Mononuclear cell (primary cell): ENCODE data around the gene GALNT18. TPM values are rescaled to one million over a fixed set of nuclear protein-coding genes. Genes with fewer than 3 reads are reported as not detected.

Source experiments
- H3K27me3 ChIP-seq: 2 replicates; pipeline ENCODE4 v1.6.0; 2011; ENCODE audit warnings: low read length, control low read depth; ENCODE audit not compliant: insufficient read depth
- H3K4me1 ChIP-seq: 2 replicates; pipeline ENCODE4 v1.5.1; 2011; ENCODE audit warnings: mild to moderate bottlenecking, low read length, control low read depth; ENCODE audit not compliant: insufficient read depth
- H3K4me3 ChIP-seq: 2 replicates; pipeline ENCODE4 v1.5.1; 2011; ENCODE audit warnings: mild to moderate bottlenecking, low read length, moderate library complexity
- H3K9me3 ChIP-seq: 2 replicates; pipeline ENCODE4 v1.5.1; 2011; ENCODE audit warnings: low read depth, mild to moderate bottlenecking, control low read depth, low read length
- total RNA-seq: library from RNA; depleted of rRNA; stranded (reverse); fragments of >200 nt; gene quantifications from one replicate; pipeline ENCODE4 v1.2.3, GENCODE V29; 2012

Gene GALNT18
- total RNA-seq, 1 donor, result 0.21 TPM

GRCh38 chr11:11272254-11272653, 349.6 kb downstream of the GALNT18 start:
- Histone ChIP-seq H3K4me1 (no peaks in the 10 kb centered on the region), H3K9me3 (no peaks in the 10 kb centered on the region), H3K4me3 (no peak overlapping the region), H3K27me3 (no peaks in the 10 kb centered on the region)

DNA sequence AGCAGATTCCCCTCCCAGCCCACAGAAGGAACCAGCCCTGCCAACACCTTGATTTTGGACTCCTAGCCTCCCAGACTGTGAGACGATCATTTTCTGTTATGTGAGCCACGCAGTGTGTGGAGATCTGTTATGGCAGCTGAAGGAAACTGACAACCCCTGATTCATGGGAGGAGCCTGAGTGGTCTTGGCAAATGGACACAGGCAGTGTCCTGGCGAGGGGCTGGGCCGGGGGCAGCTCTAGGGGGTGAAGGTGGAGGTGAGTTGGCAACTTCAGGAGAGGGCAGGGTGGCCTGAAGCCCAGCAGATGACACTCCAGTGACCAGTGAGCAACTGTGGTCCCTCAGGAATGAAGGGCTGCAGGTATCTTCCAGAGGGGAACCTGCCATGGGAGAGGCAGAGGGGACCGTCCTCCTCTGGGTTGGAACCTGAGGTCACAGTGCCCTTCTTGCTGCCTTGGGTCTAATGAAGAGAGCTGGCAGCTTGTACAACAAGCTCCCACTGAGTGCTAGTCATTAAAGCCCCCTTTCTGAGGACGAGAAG, 351.5 kb downstream of the GALNT18 start:
- Histone ChIP-seq H3K4me1 (no peaks in the 10 kb centered on the region), H3K9me3 (no peaks in the 10 kb centered on the region), H3K4me3 (no peak overlapping the region), H3K27me3 (no peaks in the 10 kb centered on the region)

DNA sequence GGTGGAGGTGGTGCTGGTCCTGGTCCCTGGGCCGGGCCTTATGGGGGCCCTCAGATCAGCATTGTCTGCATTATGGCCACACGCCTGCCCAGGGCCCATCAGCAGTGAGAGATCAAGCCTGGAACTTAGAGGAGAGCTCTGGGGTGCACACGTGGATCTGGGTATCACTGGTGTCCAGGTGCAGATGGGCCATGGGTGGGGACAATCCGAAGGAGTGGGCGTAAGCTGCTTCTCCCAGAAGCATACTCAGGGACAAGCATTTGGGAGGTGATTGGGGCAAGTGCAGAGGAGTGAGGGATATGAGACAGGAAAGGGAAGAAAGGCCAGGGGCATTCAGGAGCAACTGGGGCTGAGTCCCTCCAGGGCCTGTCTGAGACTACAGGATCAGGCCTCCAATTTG, 353.1 kb downstream of the GALNT18 start:
- no peaks in the 10 kb centered on the region for H3K4me1 ChIP-seq
- no peaks in the 10 kb centered on the region for H3K9me3 ChIP-seq
- H3K4me3 ChIP-seq, result no peak overlapping the region
- no peaks in the 10 kb centered on the region for H3K27me3 ChIP-seq

- Histone ChIP-seq H3K4me1 (no peaks in the 10 kb centered on the region), H3K27me3 (no peaks in the 10 kb centered on the region), H3K9me3 (no peaks in the 10 kb centered on the region), H3K4me3 (no peak overlapping the region)
Measured at GRCh38 chr11:11268119-11268518, 353.7 kb downstream of the GALNT18 start.

- no peaks in the 10 kb centered on the region for H3K4me1 ChIP-seq
- no peak overlapping the region for H3K4me3 ChIP-seq
- no peaks in the 10 kb centered on the region for H3K9me3 ChIP-seq
- no peaks in the 10 kb centered on the region for H3K27me3 ChIP-seq
Measured at GRCh38 chr11:11267312-11267711, 354.5 kb downstream of the GALNT18 start.

GRCh38 chr11:11265994-11266606, 355.7 kb downstream of the GALNT18 start:
- Histone ChIP-seq H3K27me3 (no peaks in the 10 kb centered on the region), H3K4me3 (no peak overlapping the region), H3K9me3 (no peaks in the 10 kb centered on the region), H3K4me1 (no peaks in the 10 kb centered on the region)

GRCh38 chr11:11265320-11265719, 356.5 kb downstream of the GALNT18 start:
- H3K9me3 ChIP-seq, result no peaks in the 10 kb centered on the region
- no peaks in the 10 kb centered on the region for H3K4me1 ChIP-seq
- H3K4me3 ChIP-seq, result no peak overlapping the region
- H3K27me3 ChIP-seq, result no peaks in the 10 kb centered on the region

DNA sequence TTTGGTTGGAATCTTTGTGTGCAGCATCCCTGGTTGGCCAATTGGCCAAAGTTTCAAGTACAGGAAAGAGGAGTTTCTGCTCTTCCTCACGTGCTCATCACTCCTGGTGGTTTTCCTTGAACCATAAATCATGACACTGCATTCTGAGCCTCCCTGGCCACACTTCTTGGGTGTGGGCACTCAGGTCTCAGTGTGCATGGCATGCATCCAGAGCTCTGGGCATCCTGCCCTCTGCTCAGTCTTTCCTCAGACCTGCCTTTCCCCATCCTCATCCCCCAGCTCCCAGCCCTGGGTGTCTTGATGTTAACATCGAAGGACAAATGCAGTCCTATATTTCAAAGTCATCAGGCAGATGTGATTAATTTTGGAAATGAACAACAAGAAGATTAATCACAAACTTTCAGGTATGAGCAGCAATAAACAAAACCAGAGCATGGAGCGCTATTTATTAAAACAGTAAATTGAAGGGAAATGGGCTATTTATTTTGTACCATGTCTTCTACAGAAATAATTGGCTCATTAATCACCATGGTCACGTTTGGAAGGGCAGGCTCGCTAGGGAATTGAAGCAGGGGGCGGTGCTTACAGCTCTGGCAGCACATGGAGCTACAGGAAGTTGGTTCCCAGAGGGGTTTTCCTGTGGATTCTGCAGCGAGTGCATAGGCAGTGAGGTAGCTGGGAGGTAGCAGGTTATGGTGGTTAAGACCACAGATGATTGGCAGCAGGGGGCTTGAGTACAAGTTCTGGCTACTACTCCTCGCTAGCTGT, 358.4 kb downstream of the GALNT18 start:
- Histone ChIP-seq H3K27me3 (no peaks in the 10 kb centered on the region), H3K4me1 (no peaks in the 10 kb centered on the region), H3K4me3 (no peak overlapping the region), H3K9me3 (no peaks in the 10 kb centered on the region)

DNA sequence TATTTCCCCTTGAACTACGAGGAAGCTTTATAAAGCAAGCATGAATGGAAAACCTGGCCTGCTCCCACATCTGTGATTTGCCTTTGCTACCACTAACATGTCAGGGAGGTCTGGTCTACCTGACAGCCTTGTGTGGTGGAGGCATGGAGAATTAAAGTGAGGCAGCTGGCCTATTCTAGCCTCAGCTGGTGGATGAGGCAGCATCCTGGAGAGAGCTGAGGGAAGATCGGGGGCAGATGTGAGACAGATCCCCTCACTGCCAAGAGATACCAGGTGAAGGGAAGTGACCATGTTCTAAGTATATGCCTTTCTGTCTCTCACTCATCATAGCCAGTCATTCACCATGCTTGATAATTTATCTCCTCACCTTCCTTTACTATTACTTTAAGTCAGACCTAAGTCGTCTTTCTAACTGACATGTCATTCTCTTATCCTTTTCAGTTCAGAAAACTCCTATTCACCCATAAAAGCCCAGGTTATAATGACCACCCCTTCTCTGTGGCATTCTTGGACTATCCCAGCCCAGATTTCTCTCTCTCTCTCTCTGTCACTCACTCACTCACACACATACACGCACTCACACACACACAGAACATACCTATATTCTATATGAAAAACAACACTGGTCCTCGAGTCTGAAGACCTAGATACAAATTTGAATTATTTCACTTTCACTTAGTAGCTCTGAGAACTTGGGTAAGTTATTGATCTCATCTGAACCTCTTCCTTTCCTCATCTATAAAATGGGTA, 359.5 kb downstream of the GALNT18 start:
- H3K9me3 ChIP-seq, result no peaks in the 10 kb centered on the region
- H3K4me1 ChIP-seq, result no peaks in the 10 kb centered on the region
- H3K4me3 ChIP-seq, result no peak overlapping the region
- no peaks in the 10 kb centered on the region for H3K27me3 ChIP-seq

DNA sequence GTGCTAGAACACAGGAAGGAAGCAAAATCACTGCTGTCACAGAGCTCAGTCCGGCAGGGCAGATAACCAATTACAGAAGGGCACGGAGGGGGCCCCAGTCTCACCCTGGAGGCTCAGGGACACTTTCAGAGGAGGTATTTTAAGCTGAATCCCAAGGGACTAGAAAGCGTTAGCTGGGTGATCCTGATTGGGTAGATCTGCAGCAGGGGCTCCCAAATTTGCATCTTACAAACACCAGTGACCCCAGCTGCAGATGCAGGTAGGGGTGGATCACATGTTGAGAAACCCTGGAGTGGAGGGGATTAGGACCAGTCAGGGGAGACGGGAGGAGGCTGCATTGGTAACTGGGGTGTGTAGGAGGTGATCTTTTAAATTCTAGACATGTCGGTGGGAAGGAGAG, 360.2 kb downstream of the GALNT18 start:
- no peaks in the 10 kb centered on the region for H3K9me3 ChIP-seq
- H3K4me1 ChIP-seq, result no peaks in the 10 kb centered on the region
- no peaks in the 10 kb centered on the region for H3K27me3 ChIP-seq
- no peak overlapping the region for H3K4me3 ChIP-seq

- Histone ChIP-seq H3K27me3 (no peaks in the 10 kb centered on the region), H3K9me3 (no peaks in the 10 kb centered on the region), H3K4me1 (no peaks in the 10 kb centered on the region), H3K4me3 (no peak overlapping the region)
Measured at GRCh38 chr11:11260903-11261302, 360.9 kb downstream of the GALNT18 start.

DNA sequence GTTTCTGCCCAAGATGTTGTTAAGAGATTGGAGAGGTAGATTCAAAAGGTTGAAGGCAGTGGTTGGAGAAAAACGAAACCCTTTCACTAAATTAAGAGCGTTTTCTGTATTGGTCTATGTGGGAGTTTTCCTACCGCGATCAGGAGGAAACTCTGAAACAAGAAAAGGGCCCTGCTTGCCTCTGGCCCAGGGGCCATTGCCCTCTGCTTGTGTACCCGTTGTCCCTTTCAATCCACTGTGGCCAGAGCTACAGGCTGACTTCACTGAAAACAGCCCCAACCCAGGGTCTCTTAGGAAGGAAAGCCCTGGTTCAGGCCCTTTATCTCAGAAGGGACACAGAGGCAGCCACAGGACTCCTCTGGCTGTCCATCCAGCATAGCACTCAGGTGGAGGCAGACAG, 367.8 kb downstream of the GALNT18 start:
- no peaks in the 10 kb centered on the region for H3K9me3 ChIP-seq
- H3K4me3 ChIP-seq, result no peak overlapping the region
- H3K27me3 ChIP-seq, result no peaks in the 10 kb centered on the region
- no peaks in the 10 kb centered on the region for H3K4me1 ChIP-seq

DNA sequence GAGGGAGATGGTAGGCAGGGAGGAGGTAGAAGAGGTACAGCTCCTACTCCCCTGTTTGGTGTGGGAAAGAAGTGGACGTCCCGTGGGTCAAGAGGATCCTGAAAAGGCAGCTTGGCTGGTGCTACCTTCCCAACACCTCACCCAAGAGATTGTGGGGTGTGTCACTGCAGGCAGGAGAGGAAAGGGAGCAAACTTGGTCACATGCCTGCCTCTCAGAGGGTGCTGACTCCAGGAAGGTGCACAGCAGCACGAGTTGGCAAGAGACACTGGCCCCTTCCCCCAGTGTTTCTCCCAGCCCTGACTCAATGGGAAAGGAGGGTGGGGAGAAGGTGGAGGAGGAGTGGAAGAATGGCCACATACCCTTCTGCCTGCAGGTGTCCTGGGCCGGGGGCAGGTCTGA, 368.3 kb downstream of the GALNT18 start:
- no peaks in the 10 kb centered on the region for H3K9me3 ChIP-seq
- no peaks in the 10 kb centered on the region for H3K4me1 ChIP-seq
- no peak overlapping the region for H3K4me3 ChIP-seq
- no peaks in the 10 kb centered on the region for H3K27me3 ChIP-seq

GRCh38 chr11:11252403-11252802, 369.4 kb downstream of the GALNT18 start:
- Histone ChIP-seq H3K27me3 (no peaks in the 10 kb centered on the region), H3K9me3 (no peaks in the 10 kb centered on the region), H3K4me3 (no peak overlapping the region), H3K4me1 (no peaks in the 10 kb centered on the region)

- H3K4me3 ChIP-seq, result no peak overlapping the region
- no peaks in the 10 kb centered on the region for H3K9me3 ChIP-seq
- no peaks in the 10 kb centered on the region for H3K27me3 ChIP-seq
- H3K4me1 ChIP-seq, result no peaks in the 10 kb centered on the region
Measured at GRCh38 chr11:11251394-11251970, 370.3 kb downstream of the GALNT18 start.
